NCI-H510A (cell line): ENCODE results near the gene SVOPL.
A peak's percentile ranks its signal among the peaks of the same experiment; 100 is the strongest.
"Not testable (repeated sequence)": the region's sequence is repeated elsewhere in the genome, so short reads cannot be mapped to it uniquely, and the experiment has no call there.

Experiments
- DNase-seq: peaks from one replicate; lab custom pipeline; 2025; lab: John Stamatoyannopoulos, UW

Gene SVOPL, protein sequence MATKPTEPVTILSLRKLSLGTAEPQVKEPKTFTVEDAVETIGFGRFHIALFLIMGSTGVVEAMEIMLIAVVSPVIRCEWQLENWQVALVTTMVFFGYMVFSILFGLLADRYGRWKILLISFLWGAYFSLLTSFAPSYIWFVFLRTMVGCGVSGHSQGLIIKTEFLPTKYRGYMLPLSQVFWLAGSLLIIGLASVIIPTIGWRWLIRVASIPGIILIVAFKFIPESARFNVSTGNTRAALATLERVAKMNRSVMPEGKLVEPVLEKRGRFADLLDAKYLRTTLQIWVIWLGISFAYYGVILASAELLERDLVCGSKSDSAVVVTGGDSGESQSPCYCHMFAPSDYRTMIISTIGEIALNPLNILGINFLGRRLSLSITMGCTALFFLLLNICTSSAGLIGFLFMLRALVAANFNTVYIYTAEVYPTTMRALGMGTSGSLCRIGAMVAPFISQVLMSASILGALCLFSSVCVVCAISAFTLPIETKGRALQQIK

DNA sequence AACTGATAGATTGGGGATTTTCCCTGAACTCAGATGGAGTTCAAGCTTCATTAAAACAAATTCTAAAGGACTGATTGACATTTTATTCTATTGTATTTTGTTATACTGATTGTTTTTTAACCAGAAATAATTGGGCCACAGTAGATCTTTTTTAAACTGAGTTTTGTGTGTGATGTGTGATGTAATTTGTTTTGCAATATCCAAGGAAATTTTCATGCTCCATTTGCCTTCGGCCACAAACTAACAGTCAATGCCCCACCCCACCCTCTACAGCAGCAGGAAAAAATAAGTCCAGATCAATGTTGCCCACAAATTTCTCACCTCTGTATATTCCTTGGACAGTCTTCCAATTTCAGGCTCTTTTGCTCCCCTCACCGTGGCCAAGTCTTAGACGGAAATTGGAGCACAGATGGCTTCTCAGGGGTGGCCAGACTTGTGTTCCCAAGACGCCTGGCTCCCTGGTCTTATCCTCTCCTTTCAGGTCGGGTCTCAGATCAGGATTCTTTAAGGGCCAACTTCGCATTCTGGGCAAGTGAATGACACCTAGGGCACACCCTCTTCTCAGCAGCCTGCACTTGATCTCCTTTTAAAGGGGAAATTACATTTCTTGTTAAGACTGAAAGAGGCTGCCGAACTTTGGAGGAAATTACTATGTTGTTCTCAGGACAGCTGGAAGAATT lies at the start of gene SVOPL:
TSS of gene SVOPL (minus strand) at position 506 of the 680 bp plus-strand sequence. CDS start 22,317 bp downstream, outside the sequence.
- DNase-seq, result no peak

DNA sequence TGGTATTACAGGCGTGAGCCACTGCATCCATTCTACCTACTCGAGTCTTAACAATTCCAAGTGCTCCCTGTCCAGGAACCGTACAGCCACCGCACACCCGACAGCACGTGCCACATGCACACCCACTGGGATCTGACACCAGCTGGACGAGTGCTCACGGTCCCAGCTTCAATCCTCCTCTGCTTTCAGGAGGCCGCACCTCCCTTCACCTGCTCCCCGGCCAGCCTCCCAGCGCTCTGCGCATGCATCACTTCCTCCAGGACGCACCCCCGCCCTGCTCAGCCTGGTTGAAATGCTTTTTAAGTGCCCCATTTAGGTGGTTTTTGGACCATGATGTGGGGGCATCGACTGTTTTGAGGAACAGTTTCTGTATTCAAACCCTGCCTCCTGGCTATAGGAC lies 49.3 kb upstream of the SVOPL start:
- DNase-seq, result no peak

DNA sequence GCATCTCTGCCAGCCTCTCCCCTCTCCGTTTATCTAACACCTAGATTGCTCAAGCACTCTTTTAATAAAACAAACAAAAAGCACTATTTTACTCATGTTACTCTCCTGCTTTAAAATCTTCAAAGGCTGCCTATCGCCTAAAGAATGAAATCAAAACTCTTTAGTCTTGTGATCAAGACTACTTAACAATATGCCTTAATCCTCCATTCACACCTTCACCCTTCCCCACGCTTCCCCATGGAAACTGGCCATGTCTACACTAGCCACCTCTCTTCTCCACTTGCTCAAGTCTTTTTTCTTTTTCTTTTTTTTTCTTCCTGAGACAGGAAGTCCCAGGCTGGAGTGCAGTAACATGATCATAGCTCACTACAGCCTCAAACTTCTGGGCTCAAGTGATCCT lies 48.8 kb upstream of the SVOPL start:
- no peak for DNase-seq

DNA sequence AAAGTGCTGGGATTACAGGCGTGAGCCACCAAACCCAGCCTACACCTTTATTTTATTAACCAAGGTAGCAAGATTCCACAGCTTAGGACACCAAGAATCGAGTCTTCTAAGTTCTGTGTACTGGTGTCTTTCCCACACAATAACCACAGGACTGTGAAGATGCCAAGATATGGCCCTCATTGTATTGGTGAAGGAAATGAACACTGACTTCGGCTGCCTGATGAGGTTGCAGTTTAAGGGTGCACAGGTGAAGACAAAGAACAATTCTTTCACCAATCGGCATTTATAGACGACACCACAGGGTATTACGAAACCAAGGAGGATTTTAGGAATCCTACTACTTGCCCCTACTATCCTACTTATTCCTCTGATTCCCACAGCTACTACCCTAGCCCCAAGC lies 47.5 kb upstream of the SVOPL start:
- DNase-seq, result no peak

DNA sequence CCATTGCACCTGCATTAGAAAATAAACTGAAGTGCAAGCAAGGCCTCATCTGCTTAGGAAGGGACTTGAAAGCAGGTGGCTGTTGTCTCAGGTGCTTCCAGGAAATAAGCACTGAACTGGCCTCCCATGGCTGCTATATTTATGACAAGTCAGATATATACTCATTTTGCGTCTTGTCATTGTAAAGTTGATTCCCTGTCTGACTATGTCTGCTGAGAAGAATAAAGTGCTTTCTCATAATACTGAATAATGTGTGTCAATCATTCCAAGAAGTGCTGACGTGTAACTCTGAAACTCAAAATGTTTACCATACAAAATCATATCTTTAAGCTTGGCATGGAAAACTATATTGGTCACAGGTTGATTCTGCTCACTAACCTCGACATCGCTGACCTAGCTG lies 44.9 kb upstream of the SVOPL start:
- DNase-seq, result no peak

DNA sequence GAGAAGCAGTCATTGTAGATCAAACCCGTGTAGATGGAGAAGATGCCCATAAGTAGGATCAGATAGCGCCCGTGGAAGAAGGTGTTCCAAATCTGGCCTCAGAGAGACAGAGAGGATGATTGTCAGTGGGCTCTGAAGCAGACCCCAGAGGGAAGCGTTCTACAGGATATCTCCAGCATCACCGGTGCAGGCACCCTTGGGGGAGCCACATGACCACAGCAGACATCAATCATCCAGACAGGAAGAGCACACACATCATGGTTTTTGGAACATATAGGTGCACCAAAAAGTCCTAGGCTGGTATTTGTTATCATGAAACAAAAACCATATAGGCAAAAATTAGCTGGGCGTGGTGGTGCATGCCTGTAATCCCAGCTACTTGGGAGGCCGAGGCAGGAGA lies 44.0 kb upstream of the SVOPL start:
- DNase-seq, result no peak

DNA sequence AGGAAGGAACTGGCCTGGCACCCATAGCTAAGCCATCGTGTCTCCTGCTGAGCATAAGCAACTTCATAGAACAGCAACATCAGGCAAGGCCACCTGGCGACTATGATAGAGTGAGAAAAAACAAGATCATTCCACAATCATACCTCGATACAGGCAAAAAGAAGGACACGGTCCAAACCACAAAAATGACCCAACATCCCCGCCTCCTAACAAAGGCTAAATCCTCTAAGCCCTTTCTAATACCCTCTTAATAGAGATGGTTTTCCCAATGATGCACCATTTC lies 40.2 kb upstream of the SVOPL start:
- no peak for DNase-seq

DNA sequence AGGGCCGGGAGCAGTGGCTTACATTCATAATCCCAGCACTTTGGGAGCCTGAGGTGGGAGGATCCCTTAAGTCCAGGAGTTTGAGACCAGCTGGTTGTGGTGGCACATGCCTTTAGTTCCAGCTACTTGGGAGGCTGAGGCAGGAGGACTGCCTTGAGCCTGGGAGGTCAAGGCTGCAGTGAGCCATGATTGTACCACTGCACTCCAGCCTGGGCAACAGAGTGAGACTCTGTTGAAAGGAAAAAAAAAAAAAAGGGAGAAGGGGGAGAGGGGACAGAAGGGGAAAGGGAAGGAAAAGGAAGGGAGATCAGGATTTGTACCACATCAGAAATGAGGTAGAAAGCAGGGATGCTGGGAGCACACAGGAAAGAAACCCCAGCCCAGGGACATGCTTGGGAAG lies 38.7 kb upstream of the SVOPL start:
- DNase-seq, result no peak

DNA sequence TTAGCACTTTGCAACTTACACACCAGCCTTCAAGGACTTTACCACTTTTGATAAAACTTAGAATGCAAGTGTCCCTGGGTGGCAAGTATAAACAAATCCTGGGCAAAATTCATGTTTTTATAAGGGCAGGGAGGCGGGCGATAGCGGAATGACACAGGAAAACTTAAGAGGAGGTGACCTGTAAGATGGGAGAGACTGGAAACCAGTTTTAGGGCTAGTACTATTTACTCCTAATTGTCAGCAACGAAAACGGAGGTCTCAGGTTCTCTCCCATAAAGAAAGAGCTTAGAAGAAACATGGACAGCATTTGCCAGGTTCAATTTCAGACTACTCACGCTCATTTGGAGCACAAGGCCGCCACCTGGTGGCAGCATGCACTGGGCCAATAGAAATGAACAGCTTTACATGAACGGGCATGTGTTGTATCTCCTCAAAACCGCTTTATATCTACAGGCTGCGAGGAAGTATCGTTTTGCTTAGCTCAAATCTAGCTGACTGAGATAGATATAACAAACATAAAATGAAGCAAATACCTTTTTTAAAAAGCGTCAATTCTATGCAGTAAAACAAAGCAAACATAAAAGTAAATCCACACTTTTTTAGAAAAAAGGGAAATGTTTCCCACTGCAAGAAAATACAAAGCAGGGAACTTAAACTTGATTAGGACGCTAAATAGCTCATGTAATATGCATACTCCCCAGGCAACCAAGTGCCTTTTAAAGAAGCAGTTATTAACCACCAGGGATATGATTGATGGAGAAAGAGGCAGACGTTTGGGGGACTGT lies 37.6 kb upstream of the SVOPL start:
- DNase-seq, result peak; percentile 34

DNA sequence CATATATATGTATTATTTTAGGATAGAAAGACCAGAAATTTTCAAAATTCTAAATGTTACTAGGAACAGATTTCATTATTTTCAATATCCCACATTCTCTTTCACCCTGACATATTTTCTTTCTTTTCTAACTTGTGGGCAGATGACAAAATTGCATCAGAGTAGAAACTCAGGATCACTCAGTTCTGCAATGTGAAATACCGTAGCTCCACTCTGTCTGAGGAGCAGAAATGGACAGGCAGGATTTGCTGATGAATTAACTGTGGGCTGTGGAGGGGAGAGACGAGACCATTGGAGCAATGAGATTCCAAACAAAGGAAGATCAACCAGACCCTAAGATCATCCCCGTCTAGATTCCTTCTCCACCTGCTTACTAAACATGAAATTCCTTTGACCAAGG lies 37.0 kb upstream of the SVOPL start:
- DNase-seq, result no peak

DNA sequence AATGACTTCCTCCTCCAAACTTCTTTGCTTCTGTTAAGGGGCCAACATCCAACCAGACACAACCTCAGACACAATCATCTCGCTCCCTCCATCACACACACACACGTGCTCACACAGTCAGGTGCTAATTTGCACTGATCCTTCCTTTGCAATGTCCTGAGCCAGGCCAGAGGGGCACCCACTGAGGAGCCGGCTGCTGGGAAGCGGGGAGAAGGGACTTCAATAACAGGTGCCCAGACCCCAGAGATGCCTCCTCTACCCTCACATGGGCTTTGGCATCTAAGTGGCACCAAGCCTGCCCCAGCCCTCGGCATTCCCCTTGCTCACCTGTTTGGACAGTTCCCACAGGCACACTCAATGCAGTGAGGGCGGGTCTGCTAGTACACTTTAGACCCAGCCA lies 34.2 kb upstream of the SVOPL start:
- no peak for DNase-seq

DNA sequence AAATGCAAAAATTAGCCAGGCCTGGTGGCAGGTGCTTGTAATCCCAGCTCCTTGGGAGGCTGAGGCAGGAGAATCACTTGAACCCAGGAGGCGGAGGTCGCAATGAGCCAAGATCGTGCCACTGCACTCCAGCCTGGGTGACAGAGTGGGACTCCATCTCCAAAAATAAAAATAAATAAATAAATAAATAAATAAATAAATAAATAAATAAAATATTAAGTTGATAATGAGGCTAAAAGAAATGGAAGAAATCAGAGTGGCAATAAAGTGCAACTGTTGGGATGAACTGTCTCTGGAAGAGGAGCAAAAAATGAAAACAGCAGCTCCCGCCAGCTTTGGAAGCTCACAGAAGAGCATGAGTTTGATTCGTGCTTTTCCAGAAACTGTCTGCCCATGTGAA lies 30.6 kb upstream of the SVOPL start:
- DNase-seq, result not testable (repeated sequence)

DNA sequence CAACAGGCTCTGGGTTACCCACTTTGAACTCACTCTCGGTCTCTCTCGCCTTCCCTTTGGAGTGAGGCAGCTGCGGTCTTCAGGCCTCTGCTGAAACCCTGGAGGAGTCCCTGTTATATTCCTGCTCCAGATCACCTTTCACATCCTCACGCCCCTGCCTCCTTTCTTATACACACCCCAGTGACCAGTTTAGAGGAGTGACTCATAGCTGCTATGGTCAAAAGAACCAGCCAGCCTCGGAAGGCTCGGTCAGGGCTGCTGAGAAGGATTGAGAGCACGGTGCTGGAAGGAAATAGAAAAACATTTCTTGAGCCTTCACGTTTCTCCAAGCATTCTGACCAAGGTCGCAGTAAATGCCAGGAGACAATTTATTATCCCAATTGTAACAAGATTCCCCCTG lies 28.3 kb upstream of the SVOPL start:
- DNase-seq, result no peak

DNA sequence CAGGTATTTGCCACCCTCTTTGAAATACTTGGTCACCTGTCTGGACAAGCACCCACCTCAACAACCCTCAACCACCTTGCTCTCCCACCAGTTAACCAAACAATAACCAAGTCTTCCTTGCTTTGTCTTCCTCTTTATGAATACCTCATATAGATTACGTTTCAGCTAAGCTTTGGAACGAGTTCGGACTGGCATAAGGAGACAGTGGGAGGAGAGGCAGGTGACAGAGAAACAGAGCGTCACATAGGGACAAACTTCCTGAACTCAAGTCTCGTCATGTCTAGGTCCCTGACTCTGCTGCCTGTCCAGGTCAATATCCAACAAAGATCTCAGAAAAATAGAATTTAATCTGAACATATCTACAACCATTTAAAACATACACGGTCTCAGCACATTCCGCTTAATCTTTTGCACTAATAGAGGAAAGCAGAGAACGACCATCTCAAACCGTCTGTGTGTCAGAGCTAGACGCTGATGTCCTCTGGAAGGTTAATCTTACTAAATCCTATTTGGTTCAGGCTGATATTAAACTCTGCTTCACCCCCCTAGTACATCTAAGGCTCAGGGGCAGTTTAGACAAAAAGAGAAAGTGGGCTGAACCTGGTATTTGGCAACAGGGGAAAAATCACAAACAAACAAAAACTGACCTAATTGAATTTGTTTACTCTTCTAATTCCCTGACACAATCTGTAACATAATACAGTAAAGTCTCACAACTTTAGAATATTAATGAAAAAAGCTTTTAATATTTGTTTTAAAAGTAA lies 26.4 kb upstream of the SVOPL start:
- peak; percentile 21 for DNase-seq

DNA sequence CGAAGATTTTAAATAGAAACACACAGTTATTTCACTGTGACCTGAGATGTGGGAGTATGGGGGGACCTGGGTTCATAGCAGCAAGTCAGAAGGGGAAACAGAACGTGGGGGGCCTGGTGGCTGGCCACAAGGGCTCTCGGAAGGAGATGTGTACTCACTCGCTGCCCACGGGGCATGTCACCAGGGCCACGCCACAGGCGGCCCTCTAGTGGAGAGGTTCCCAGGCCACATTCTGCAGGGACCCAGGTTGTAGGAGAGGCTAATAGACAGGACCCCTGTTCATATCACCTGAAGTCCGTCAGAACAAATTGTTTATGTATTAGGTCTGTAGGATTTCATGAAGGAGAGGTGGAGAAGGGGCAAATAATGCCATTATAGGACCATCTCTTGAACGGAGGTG lies 25.1 kb upstream of the SVOPL start:
- DNase-seq, result no peak

DNA sequence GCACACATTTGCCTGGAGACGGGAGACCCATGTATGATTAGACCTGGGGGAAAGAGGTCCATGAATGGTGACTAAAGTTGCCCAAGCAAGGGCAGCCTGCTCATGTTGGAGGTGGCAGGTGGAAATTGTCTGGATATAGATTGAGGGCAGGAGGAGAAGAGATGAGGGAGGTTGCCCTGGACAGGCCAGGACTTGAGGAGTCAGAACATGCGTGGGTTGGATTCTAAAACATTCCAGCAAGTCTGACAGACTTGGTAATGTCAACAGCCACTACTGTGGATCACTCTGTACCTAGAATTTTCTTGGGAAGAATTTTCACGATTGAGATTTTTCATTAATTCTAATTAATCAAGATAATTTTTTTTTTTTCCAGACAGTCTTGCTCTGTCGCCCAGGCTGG lies 19.1 kb upstream of the SVOPL start:
- DNase-seq, result no peak

DNA sequence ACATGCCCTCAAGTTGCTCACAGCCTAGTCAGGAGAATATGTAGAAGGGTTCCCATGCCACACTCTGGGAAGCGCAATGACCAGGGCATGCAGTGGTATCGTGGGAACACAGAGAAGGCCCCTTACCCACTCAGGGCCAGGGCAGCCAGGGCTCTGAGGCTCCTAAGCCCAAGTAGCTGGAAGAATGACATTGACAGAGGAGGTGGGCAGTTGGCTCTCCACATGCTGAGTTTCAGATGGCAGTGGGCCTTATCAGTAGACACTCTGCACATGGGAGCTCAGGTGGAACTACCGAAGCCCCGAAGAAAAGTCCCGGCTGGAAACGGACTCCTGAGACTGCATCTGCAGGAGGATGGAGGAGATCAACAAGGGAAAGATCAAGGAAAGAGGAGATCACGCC lies 15.7 kb upstream of the SVOPL start:
- no peak for DNase-seq

DNA sequence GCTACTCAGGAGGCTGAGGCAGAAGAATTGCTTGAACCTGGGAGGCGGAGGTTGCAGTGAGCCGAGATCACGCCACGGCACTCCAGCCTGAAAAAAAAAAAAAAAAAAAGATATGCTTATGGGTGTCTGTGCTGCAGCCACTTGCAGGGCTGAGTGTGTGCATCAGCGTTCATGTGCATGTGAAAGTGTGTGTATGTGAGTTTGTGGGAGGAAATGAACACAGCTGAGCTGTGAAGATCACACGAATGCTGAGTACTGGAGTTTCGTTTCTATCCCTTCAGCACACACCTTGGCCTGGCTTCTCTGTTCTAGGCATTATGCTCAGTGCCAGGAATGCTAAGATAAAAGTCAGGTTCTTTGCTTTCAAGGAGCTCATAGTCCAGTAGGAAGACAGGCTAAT lies 12.0 kb upstream of the SVOPL start:
- no peak for DNase-seq

DNA sequence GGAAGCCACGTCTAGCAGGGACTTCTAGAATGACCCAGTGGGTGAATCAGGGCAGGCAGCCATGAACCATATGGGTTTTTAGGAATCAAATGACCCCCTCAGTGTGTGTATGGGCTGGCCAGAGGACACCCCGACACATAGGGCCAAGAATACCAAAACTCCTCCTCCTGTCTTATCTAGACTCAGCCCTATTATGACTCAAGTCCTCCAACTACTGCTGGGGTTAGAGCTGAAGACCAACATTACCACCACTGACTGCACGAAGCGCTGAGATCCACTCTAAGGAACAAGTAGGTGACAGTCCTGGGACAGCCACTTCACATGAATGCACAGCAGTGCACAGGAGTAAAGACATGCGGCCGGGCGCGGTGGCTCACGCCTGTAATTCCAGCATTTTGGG lies 11.5 kb upstream of the SVOPL start:
- DNase-seq, result no peak

DNA sequence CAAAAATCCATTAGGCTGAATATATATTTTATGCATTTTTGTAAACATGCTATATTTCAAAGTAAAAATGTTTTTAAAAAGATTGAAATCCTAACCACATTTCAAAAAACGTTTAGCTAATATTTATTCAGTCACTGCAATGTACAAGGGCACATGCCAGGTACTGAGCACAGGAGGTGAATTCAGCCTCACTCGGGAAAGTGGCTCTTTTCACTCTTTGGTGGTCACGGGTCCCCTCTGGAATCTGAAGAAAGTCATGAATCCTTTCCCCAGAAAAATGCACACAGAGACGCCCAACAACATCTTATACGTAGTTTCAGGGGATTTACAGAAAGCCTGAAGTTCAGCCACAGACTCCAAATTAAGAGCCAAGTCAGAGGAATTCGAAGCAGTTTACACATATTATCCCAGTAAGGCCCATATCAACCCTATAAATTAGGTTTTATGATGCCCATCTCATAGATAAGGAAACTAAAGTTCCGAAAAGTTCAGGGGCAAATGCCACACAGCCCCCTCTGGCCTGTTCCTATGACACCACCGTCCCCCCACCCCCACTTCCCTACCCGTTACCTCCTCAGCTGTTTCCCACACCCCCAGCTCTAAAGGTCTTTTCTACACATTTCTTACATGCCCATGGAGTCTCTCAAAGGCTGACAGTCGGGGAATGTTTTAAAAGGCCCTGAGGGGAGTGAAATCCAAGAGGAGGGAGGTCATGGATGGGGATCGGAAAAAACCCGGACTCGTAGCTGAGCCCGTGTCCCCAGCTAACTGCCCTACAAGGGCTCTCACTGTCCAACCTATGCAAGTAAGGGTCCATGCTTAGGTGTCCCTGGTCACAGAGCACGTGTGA lies 9.6 kb upstream of the SVOPL start:
- DNase-seq, result no peak

DNA sequence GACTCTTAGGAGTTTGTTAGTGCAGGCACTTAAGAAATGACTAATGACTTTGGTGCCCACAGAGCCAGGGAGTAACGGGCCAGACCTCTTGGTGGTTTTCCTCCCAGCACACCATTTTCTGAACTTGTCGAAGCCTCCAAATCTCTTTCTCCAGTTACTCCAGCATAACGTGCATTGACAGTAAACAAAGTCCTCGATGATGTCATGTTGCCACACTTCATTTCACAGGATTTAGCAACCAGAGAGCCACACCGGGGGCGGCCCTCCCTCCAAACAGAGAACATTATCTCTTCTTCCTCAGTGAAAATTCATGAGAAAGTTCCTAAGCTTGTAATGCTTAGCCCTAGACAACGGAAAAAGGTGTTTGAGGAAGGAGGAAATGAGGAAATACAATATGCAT lies 4.0 kb upstream of the SVOPL start:
- DNase-seq, result no peak
